Right lung (tissue), 5 donors: ENCODE measurements around the gene PLA2G3. TPM values are rescaled to one million over a fixed set of nuclear protein-coding genes. Genes with fewer than 3 reads are reported as not detected.
A peak's percentile ranks its signal among the peaks of the same experiment; 100 is the strongest.
"Not testable (repeated sequence)": the region's sequence is repeated elsewhere in the genome, so short reads cannot be mapped to it uniquely, and the experiment has no call there.

Experiments used
- DNase-seq, 2 donors: peaks; one replicate each; pipeline ENCODE4 v3.0.0-alpha.2; 2013
- polyA plus RNA-seq, 5 donors: library from polyadenylated mRNA; unstranded; fragments of 120-200 nt; gene quantifications; one replicate each; pipeline versions ENCODE4 v1.2.1 to v1.2.3, GENCODE V29; 2013; ENCODE audit warnings: inconsistent platforms in 1 of 5, low replicate concordance in 1 of 5; ENCODE audit not compliant: insufficient read length in 5 of 5, insufficient read depth in 1 of 5

Gene PLA2G3
- polyA plus RNA-seq, 5 donors: 0.07 to 0.36 (median 0.34) TPM; not detected in 2

DNA sequence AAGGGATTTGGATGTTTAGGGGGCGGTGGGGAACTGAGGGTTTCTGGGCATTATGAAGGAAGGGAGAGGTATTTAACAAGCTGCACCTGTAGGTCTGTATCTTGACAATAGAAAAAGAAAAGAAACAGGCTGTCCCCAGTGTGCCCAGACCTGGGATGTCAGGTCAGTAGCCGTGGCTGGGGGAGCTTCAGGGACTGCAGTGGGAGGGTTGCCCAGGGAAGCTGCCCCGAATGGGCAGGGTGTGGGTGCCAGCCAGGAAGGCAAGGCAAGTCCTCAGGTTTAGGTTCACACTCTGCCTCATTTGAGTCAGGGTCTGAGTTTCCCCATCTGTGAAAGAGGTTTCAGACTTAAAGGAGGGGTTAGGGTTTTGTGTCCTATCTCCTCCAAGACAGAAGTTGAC lies 16.0 kb downstream of the PLA2G3 start:
- no peak for DNase-seq

DNA sequence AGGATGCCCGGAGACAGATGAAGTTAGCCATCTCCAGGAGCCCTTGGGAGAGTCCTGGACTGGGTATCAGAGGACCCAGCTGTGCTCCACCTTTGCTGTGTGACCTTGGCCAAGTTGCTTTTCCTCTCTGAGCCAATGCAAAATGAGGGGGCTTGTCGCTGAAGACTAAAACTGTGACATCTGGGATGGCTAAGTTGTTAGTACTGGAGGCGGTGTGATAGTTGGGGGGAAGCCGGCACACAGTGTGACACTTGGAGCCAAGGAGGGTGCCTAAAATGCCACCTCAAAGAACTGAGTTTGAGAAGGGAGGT lies 17.1 kb downstream of the PLA2G3 start:
- DNase-seq: no peak

DNA sequence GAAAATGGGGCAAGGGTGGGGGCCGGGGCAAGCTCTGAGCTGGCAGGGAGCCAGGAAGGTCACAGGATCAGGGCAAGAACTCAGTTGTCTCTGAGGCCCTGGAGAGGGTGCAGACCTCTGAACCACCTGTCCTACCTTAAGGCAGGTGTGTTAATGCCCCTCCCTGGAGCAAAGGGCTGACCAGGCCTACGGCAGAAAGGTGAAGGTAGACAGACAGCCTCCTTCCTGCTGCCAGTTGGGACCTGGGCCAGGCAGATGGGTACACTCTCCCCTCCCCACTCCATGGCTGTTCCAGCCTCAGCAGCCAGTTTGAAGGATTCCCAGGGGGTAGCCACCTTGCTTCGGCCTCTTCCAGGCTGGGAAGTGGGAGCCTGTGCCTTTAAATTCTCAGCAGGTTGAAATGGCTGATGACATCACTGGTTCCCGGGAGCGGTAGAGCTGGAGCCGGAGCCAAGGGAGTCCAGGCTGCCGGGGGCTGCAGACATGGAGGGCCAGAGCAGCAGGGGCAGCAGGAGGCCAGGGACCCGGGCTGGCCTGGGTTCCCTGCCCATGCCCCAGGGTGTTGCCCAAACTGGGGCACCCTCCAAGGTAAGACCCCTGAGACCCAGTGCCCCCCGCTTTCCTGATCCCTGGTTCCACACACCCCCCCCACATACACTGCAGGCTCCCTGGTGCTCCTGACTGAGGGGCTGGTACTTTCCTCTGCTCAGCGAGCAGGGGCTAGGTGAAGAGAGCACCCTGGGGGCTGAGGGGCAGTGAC lies 17.6 kb downstream of the PLA2G3 start, which contains the start of gene INPP5J:
Gene INPP5J (plus strand): TSS at position 435 of the 760 bp plus-strand sequence. CDS start 49 bp downstream, at position 484.
- DNase-seq: no peak

DNA sequence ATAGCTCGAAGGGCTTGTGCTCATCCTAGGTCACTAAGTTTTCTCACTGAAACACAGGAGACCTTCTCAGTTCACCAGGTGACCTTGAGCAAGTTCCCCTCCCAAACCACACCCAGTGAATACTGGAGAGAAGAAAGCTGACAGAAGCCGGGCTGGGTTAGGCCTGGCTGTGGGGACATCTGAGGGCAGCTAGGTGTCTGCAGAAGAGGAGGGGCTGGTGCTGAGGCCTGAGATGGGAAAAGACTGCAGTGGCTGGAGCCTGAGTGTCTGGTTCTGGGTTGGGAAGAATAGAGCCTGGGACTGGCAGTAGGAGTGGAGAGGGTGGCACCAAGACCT lies 18.1 kb downstream of the PLA2G3 start:
- no peak for DNase-seq

DNA sequence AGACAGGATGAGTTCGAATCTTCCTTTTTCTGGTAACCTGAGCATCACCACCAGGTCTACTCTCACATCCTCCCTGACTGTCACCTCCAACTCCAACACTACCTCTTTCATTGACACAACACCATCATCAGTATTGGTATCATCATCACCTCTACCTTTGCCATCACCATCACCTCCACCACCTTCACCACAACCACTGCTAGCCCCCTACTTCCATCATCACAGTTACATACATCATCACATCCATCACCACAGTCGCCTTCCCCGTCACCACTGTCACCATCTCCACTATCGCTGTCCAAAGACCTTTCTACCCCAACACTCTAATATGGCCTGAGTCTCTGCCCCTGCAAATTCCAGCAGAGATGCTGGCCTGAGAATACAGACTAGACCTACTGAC lies 18.9 kb downstream of the PLA2G3 start:
- DNase-seq: no peak

DNA sequence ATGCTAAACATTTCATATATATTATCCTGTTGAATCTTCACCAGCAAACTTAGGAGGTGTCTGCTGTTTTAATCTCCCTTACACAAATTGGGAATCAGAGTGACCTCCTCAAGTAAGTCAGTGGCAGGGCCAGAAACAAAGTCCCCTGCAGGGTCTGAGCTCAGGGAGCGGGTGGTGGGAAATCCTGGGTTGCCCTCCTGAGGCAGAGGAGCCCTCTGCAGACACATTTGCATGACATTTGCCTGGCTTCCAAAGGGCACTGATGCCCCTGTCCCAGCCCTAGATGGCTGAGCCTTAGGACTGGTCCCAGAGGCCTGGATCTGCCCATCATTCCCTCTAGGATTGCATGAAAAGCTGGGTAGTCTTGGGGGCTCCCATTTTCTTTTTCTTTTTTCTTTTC lies 19.7 kb downstream of the PLA2G3 start:
- no peak for DNase-seq

DNA sequence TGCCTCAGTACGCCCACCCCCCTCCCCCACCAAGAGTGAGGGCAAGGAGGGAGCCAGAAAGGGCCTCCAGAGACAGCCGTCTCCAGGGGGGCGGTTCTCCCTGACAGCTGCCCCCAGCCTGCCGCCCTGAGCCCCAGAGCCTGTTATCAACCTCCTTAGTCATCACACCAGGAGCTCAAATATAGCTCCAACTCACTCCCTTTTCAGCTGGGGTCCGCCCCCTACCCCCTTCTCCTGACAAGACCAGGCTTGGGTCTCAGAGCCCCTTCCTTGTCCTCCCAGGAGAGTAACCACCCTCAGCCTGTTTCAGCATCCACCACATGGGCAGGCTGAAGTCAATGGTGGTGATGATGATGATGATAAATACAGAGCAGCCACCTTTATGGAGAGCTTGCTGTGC lies 20.1 kb downstream of the PLA2G3 start:
- no peak for DNase-seq

DNA sequence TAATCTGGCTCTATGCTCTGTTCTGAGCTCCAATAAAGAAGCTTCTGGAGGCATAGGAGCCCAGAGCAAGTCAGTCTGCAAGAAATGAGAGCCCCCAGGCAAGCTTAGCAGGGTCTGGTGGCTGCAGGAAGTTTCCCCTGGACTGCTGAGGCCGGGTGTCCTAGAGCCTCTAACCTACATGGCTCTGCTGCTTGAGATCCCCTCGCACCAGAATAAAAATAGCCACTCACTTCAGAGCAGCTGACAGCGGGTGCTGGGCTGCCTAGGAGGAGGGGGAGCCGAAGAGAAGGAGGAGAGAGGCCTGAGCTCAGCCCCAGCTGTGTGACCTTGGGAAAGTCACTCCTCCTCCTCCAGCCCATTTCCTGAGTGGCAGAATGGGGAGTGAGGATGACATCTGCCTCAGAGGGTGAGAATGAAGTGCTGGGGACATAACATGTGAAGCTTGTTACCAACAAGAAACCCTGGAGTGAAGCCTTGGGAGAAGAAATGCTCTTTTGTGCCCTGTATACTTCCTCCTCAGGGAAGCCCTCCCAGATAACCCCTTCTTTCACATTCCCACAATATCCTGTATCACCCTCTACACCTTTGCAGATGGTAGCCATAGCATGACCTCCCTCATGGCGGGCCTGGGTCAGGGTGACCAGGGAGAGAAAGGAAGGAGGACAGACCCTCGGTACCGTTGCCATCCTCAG lies 21.1 kb downstream of the PLA2G3 start:
- no peak for DNase-seq

DNA sequence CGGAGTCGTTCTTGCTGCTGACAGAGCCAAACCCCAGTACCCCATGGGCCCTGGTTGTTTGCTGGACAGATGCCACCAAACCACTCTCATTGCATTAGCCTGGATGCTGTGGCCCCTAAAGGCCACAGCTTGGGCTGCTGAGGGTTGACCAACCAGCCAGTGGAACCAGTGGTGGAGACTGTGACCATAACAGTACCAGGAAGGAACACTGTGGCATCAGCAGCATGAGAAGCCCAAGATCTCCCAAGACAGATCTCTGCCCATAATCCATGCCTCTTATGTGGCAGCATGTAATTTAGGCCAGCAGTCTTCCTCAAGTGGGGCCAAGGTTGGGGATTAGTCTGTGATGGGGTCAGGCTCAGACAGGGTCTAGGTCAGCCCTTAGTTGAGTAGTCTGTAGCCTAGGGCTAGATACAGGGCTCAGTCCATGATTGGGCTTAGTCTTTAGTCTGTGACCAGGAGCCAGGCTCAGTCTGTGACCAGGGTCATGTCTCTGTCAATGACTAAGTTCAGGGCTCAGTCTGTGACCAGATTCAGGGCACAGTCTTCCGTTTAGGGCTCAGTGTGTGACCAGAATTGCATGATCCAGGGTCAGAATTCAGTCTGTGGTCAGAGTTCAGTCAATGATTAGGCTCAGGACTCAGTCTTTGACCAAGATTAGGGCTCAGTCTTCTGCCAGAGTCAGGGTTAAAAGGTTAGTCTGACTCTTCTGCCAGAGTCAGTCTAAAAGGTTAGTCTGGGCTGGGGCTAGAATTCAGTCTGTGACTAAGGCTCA lies 22.1 kb downstream of the PLA2G3 start:
- DNase-seq: no peak

DNA sequence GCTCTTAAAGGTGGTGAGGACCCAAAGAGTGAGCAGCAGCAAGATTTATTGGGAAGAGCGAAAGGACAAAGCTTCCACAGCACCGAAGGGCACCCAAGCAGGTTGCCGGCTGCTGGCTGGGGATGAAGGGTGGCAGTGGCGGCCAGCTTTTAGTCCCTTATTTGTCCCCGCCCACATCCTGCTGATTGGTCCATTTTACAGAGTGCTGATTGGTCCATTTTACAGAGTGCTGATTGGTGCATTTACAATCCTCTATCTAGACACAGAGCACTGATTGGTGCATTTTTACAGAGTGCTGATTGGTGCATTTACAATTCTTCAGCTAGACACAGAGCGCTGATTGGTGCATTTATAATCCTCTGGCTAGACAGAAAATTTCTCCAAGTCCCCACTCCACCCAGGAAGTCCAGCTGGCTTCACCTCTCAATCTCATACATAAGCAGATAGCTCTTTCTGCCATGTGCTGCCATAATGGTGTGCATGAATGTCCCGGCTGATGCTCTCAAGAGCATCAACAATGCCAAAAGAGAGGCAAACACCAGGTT lies 27.7 kb downstream of the PLA2G3 start:
- not testable (repeated sequence) for DNase-seq

DNA sequence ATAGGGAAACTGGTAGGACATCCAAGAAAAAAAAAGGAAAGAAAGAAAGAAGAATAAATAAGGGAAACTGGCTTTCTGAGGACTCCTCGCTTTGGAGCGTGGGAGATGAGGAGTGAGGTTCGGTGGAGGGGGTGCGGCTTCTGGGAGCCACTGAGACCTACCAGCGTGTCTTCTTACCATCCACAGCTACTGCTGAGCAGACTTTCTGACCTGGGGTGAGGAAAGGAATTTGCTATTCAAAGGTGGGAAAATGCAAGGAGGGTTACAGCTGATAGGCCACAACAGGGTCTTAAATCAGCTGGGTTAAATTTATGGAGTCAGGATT lies 32.5 kb downstream of the PLA2G3 start:
- DNase-seq: no peak

DNA sequence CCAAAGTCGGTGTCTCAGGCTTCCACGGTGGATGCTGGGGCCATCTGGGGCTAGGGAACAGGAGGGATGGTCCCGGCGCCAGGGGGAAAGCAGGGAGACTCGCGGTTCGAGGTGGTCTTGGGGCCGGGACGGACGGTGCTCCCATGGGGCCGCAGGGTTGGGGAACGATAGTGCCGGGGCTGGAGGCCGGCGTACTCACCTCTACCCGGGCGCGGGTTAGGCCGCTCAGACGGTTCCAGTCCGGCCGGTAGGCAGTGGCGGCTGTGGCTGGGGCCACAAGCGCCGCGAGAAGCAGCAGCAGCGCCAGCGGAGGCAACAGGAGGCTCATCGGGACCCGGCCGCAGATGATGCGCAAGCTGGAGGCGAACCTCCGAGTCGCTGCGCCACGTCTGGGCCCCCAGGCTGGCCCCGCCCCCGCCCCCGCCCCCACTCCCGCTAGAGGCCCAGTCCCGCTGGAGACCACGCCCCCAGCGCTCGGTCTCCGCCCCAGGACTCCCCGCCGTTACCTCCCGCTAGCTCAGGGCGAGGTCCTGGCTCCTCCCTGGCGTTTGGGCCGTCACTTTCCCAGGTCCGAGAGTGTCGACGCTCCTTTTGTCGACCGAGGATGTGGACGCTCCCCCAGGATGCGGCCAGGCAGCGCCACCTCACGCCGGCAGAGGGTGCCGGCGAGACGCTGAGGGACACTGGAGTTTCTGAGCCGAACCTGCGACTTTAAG lies 33.0 kb downstream of the PLA2G3 start, which contains the start of gene SELENOM:
Gene SELENOM (minus strand): TSS at position 391 of the 716 bp plus-strand sequence. CDS start 63 bp downstream, at position 328.
- DNase-seq: peak; percentile 93 to 94

DNA sequence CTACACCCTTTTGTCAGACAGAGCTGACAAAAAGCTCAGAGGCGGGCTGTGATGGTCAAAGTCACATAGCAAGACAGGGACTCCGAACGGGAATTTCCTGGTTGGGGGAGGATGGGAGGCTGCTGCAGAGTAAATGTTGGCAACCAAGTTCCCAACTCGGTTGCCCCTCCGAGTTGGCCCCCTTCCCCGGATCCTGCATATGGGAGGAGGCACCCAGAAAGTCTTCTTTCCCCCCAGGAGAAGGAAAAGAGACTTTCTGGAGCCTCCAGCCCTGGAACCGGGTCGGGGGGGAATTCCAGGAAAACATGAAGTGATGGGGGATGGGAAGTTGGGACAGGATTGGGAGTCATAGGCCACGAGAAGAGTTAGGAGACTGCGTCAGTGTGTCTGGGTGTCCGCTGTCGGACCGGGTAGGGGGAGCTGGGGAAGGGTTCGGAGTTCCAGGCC lies 33.6 kb downstream of the PLA2G3 start:
- no peak for DNase-seq

DNA sequence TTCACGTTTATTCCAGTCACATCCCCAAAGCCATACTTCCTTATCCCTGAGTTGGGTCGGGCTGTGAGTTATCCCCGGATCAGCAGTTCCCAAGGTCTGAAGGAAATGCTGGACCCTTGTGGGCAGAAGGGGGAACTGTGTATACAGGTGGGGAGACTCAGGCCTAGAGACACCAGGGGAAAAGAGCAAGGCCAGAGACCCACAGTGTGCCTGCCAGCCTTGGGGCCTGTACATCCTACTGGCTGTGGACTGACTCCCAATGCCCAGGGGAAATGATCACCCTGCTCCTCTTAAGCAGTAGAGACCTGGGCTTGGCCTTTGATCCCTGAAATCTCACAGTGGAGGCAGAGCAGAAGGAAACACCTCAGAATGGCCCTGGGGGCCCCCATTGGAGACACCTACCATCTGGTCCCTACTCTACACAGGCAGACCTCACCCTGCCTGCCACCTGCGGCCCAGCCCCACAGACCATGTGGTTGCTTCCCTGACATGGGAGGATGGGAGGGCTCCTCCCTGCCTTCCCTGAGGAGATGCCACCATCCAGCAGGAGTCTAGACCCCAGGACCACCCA lies 34.2 kb downstream of the PLA2G3 start:
- DNase-seq: no peak

DNA sequence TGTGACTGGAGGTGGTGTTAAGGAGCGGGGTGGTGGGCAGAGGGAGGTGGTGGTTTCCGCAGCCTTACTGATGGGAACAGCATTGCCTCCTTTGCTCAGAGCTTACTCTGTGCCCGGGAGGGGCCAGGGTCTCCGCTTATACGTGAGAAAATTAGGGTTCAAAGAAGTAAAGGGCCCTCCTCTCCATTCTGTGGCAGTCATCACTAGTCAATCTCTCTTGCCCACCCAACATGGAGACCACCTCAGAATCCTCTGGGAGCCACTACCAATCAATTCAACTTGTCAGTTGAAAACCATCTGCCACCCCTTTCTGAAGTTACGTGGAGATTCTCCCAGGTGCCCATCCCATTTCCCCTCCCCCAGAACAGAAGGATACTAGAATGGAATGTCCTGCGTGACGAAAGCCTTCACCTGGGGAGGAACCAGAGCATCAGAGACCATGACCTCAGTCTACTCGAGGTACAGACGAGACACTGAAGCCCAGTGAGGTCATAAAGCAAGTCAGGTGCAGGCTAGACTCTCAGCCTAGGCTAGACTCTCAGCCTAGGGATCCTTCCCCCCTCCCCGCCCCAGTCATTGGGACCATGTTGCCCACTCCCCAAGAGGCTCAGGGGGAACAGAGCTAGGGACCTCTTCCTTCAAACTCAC lies 34.9 kb downstream of the PLA2G3 start:
- DNase-seq: no peak

DNA sequence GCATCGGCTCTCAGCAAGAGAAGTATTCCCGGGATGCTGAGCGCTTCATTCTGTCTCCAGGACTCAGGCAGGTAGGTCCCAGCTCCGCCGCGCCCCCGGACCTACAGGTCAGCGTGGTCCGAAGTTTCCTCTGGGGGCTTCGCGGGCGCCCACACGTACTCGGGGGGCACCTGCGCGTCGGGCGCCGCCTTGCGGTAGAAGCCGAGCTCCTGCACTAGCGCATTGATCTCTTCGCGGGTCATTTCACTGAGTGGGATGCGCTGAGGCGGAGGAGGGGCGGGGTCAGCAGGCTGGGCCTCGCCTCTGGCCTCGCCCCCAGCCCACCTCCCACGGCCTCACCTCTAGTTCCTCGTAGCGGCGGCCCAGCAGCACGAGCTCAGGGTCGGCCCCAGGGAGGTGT lies 35.4 kb downstream of the PLA2G3 start:
- no peak for DNase-seq

DNA sequence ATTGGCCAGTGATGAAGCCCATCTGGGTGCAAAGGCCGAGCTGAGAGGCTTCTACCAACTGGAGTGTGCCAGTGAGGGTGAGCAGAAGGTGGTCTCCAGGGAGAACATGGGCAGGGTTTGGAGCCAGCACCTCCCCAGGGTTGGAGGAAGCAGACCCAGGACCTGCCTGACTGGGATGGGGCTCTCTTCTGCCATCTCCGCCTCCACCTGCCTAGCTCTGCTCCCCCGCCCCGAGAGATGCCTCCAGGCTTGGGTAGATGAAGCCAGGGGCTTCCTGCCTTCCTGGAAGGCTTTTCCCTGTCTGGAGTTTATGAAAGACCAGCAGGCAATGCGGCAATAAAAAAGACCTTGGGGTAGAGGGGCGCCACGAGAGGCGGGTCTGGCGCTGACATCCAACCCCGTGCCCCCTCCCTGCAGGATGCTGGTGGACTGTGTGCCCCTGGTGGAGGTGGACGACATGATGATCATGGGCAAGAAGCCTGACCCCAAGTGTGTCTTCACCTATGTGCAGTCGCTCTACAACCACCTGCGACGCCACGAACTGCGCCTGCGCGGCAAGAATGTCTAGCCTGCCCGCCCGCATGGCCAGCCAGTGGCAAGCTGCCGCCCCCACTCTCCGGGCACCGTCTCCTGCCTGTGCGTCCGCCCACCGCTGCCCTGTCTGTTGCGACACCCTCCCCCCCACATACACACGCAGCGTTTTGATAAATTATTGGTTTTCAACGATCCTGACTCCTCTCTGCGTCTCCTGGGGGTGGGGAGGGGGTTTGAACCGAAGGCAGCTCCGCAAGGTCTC lies 36.2 kb downstream of the PLA2G3 start:
- no peak for DNase-seq

DNA sequence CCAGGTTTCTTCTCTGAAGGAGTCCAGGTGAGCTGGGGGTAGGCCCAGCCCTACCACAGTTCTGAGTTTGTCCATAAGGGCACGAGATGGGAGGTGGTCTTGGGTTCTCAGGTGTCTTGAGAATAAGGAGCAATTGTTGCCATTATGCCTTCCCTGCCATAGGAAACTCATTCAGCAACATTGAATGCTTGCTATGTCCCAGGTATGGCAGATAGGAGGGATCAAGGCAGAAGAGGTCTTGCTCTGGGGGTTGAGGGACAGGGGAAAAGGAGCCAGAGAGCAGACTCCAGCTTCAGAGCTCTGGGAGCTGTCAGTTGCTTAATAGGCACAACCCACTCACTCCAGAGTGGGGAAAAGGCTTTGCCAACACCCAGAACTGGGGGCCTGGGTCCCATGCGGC lies 37.2 kb downstream of the PLA2G3 start:
- DNase-seq: no peak

DNA sequence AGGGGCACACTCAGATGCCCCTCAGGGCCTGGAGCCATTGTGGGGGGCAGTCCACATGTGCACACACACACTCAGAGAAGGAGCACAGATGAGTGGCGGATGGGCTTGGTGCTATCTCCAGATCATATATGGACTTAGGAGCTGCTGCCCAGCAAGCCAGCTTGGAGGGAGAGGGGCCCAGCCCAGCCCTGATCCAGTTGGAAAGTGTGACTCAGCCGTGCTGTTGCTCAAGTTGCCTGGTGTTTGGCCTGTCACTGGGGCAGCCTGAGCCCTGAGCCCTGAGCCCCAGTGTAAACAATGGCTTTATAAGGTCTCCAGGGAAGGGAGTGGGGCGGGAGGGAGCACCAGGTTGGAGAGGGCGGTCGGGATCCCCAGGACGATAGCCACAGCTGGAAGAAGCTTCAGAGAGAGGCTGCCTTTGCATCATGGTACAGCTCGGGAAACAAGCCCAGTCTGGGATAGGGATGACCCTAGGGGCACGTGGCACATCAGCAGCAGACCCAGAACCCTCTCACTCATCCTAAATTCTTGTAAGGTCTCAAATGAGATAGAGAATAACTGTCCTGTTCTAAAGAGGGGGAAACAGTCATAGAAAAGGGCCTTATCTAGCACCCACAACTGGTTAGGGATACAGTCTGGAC lies 37.7 kb downstream of the PLA2G3 start:
- no peak for DNase-seq
